ENCODE data around the gene TEX14.

TEX14 gene

DNA sequence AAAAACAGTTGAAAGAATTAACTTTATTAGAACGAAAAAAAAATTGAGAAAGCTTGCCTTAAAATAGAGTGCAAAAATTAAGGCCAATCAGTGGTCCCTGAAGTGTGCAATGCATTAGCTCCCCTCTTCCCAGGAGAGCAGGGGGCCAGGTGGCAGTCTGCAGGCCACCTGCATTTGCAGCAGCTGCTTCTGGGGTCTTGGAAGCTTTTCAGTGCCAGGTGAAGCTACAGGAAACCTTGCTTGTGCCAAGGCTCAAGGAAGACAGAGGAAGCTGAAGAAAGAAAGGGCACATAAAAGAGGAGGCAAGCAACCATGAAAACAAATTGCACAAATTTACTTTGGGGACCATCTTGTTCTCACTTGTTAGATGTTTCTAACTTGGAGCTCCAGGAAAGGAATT, 126.9 kb downstream of the TEX14 start:
- Histone ChIP-seq H3K23ac (ENCODE audit: low read length in 2 of 2) (no peak overlapping the region), H2BK12ac (ENCODE audit: low read length in 2 of 2) (no peak overlapping the region), H3K18ac (ENCODE audit: low read depth in 1 of 2, low read length in 2 of 2) (no peak overlapping the region), H3K9ac (ENCODE audit: low read length) (no peak overlapping the region), H3K36me3 (ENCODE audit: control insufficient read depth in 1 of 2, insufficient read depth in 2 of 2, low read depth in 1 of 2, low read length in 2 of 2) (no peaks in the 10 kb centered on the region), H2BK15ac (ENCODE audit: low read depth, poor library complexity, severe bottlenecking) (no peak overlapping the region), H3K27ac (ENCODE audit: low read length, poor library complexity, severe bottlenecking) (no peak overlapping the region), H3K4me1 (ENCODE audit: control insufficient read depth, insufficient read depth, low read depth, low read length) (no peaks in the 10 kb centered on the region), H2AFZ (ENCODE audit: low read depth, low read length) (no peak overlapping the region), H2BK120ac (ENCODE audit: low read depth, low read length) (no peak overlapping the region), H4K8ac (ENCODE audit: low read length) (no peak overlapping the region), H3K14ac (ENCODE audit: low read length in 2 of 2) (no peak overlapping the region), H3K4me3 (ENCODE audit: insufficient read depth in 1 of 2, low read depth in 1 of 2, low read length in 2 of 2) (no peak overlapping the region), H3K79me1 (replicated peaks; ENCODE audit: low read length, poor library complexity, severe bottlenecking) (no peaks in the 10 kb centered on the region), H2AK5ac (ENCODE audit: low read length, severe bottlenecking) (no peak overlapping the region), H3K4ac (ENCODE audit: low read depth in 1 of 2, low read length in 2 of 2) (no peak overlapping the region), H3K4me2 (ENCODE audit: low read length, poor library complexity, severe bottlenecking) (no peak overlapping the region), H3K27me3 (ENCODE audit: control insufficient read depth in 1 of 2, insufficient read depth in 1 of 2, low read length in 2 of 2) (peaks cover 31 to 43% of the 10 kb centered on the region in 2 experiments), H2BK5ac (ENCODE audit: low read depth, low read length, poor library complexity, severe bottlenecking) (no peak overlapping the region), H4K91ac (ENCODE audit: low read length) (no peak overlapping the region), H3K9me3 (ENCODE audit: control insufficient read depth, low read length) (no peaks in the 10 kb centered on the region)
- DNase-seq, result no peak
- WGBS, result 60% methylated on average over 1 of the region's 1 CpG

DNA sequence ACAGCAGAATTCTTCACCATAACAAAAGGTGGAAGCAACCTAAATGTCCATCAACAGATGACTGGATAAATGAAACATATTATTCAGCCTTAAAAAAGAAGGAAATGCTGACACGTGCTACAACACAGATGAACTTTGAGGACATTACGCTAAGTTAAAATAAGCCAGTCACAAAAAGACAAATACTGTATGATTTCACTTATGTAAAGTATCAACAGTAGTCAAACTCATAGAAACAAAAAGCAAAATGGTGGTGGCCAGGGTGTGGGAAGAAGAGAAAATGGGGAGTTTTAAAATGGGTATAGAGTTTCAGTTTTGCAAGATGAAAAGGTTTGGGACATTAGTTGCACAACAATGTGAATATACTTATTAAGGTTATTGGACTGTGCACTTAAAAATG, 127.6 kb downstream of the TEX14 start:
- Histone ChIP-seq H3K4me2 (ENCODE audit: low read length, poor library complexity, severe bottlenecking) (no peak overlapping the region), H3K18ac (ENCODE audit: low read depth in 1 of 2, low read length in 2 of 2) (no peak overlapping the region), H2BK120ac (ENCODE audit: low read depth, low read length) (no peak overlapping the region), H2BK12ac (ENCODE audit: low read length in 2 of 2) (no peak overlapping the region), H3K4me1 (ENCODE audit: control insufficient read depth, insufficient read depth, low read depth, low read length) (no peaks in the 10 kb centered on the region), H2BK5ac (ENCODE audit: low read depth, low read length, poor library complexity, severe bottlenecking) (no peak overlapping the region), H2BK15ac (ENCODE audit: low read depth, poor library complexity, severe bottlenecking) (no peak overlapping the region), H3K23ac (ENCODE audit: low read length in 2 of 2) (no peak overlapping the region), H2AK5ac (ENCODE audit: low read length, severe bottlenecking) (no peak overlapping the region), H3K14ac (ENCODE audit: low read length in 2 of 2) (no peak overlapping the region), H3K9me3 (ENCODE audit: control insufficient read depth, low read length) (no peaks in the 10 kb centered on the region), H4K8ac (ENCODE audit: low read length) (no peak overlapping the region), H3K9ac (ENCODE audit: low read length) (no peak overlapping the region), H3K4ac (ENCODE audit: low read depth in 1 of 2, low read length in 2 of 2) (no peak overlapping the region), H3K79me1 (replicated peaks; ENCODE audit: low read length, poor library complexity, severe bottlenecking) (no peaks in the 10 kb centered on the region), H3K36me3 (ENCODE audit: control insufficient read depth in 1 of 2, insufficient read depth in 2 of 2, low read depth in 1 of 2, low read length in 2 of 2) (no peaks in the 10 kb centered on the region), H3K27ac (ENCODE audit: low read length, poor library complexity, severe bottlenecking) (no peak overlapping the region), H3K4me3 (ENCODE audit: insufficient read depth in 1 of 2, low read depth in 1 of 2, low read length in 2 of 2) (no peak overlapping the region), H3K27me3 (ENCODE audit: control insufficient read depth in 1 of 2, insufficient read depth in 1 of 2, low read length in 2 of 2) (peaks cover 34 to 43% of the 10 kb centered on the region in 2 experiments), H2AFZ (ENCODE audit: low read depth, low read length) (no peak overlapping the region), H4K91ac (ENCODE audit: low read length) (no peak overlapping the region)
- no CpG with 5 or more reads among the region's 2 CpGs for WGBS
- DNase-seq, result no peak

DNA sequence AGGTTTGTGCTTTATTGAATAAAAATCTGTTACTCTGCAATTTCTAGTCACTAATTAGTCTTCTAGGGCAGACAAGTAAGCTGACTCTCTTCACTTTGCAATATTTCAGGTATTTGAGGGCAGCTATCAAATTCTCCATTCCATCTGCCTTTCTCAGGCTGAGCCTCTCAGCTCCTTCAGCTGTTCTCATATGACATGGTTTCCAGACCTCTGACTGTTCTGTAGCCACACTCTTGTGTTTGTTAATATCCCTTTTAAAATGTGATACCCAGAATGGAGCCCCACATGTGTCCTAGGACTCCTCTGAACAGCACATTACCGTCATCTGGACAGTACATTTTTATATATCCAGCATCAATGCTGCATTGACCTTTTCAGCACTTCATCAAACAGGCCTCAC, 131.3 kb downstream of the TEX14 start:
- no peak overlapping the region for H3K14ac ChIP-seq (ENCODE audit: low read length in 2 of 2)
- H2BK12ac ChIP-seq (ENCODE audit: low read length in 2 of 2), result no peak overlapping the region
- no peak overlapping the region for H3K23ac ChIP-seq (ENCODE audit: low read length in 2 of 2)
- no peak overlapping the region for H4K91ac ChIP-seq (ENCODE audit: low read length)
- peaks cover 16 to 23% of the 10 kb centered on the region in 2 experiments for H3K27me3 ChIP-seq (ENCODE audit: control insufficient read depth in 1 of 2, insufficient read depth in 1 of 2, low read length in 2 of 2)
- no peak for DNase-seq
- H3K36me3 ChIP-seq (ENCODE audit: control insufficient read depth in 1 of 2, insufficient read depth in 2 of 2, low read depth in 1 of 2, low read length in 2 of 2), result no peaks in the 10 kb centered on the region
- no peak overlapping the region for H2AK5ac ChIP-seq (ENCODE audit: low read length, severe bottlenecking)
- H3K4me1 ChIP-seq (ENCODE audit: control insufficient read depth, insufficient read depth, low read depth, low read length), result no peaks in the 10 kb centered on the region
- WGBS, result 45% methylated on average over 1 of the region's 1 CpG
- H3K27ac ChIP-seq (ENCODE audit: low read length, poor library complexity, severe bottlenecking), result no peak overlapping the region
- H3K9ac ChIP-seq (ENCODE audit: low read length), result no peak overlapping the region
- no peak overlapping the region for H2BK15ac ChIP-seq (ENCODE audit: low read depth, poor library complexity, severe bottlenecking)
- H3K79me1 ChIP-seq (replicated peaks; ENCODE audit: low read length, poor library complexity, severe bottlenecking), result no peaks in the 10 kb centered on the region
- no peak overlapping the region for H2BK5ac ChIP-seq (ENCODE audit: low read depth, low read length, poor library complexity, severe bottlenecking)
- no peak overlapping the region for H2AFZ ChIP-seq (ENCODE audit: low read depth, low read length)
- H4K8ac ChIP-seq (ENCODE audit: low read length), result no peak overlapping the region
- H3K4me2 ChIP-seq (ENCODE audit: low read length, poor library complexity, severe bottlenecking), result no peak overlapping the region
- no peaks in the 10 kb centered on the region for H3K9me3 ChIP-seq (ENCODE audit: control insufficient read depth, low read length)
- no peak overlapping the region for H3K4ac ChIP-seq (ENCODE audit: low read depth in 1 of 2, low read length in 2 of 2)
- no peak overlapping the region for H3K4me3 ChIP-seq (ENCODE audit: insufficient read depth in 1 of 2, low read depth in 1 of 2, low read length in 2 of 2)
- no peak overlapping the region for H2BK120ac ChIP-seq (ENCODE audit: low read depth, low read length)
- no peak overlapping the region for H3K18ac ChIP-seq (ENCODE audit: low read depth in 1 of 2, low read length in 2 of 2)

GRCh38 chr17:58557981-58558380, 133.9 kb downstream of the TEX14 start:
- Histone ChIP-seq H2AFZ (ENCODE audit: low read depth, low read length) (no peak overlapping the region), H2AK5ac (ENCODE audit: low read length, severe bottlenecking) (no peak overlapping the region), H2BK12ac (ENCODE audit: low read length in 2 of 2) (no peak overlapping the region), H3K14ac (ENCODE audit: low read length in 2 of 2) (no peak overlapping the region), H4K91ac (ENCODE audit: low read length) (no peak overlapping the region), H3K23ac (ENCODE audit: low read length in 2 of 2) (no peak overlapping the region), H3K36me3 (ENCODE audit: control insufficient read depth in 1 of 2, insufficient read depth in 2 of 2, low read depth in 1 of 2, low read length in 2 of 2) (no peaks in the 10 kb centered on the region), H4K8ac (ENCODE audit: low read length) (no peak overlapping the region), H2BK120ac (ENCODE audit: low read depth, low read length) (no peak overlapping the region), H3K18ac (ENCODE audit: low read depth in 1 of 2, low read length in 2 of 2) (no peak overlapping the region), H3K4me2 (ENCODE audit: low read length, poor library complexity, severe bottlenecking) (no peak overlapping the region), H3K4me1 (ENCODE audit: control insufficient read depth, insufficient read depth, low read depth, low read length) (no peaks in the 10 kb centered on the region), H3K9me3 (ENCODE audit: control insufficient read depth, low read length) (no peaks in the 10 kb centered on the region), H3K4me3 (ENCODE audit: insufficient read depth in 1 of 2, low read depth in 1 of 2, low read length in 2 of 2) (no peak overlapping the region), H3K79me1 (replicated peaks; ENCODE audit: low read length, poor library complexity, severe bottlenecking) (no peaks in the 10 kb centered on the region), H3K9ac (ENCODE audit: low read length) (no peak overlapping the region), H2BK5ac (ENCODE audit: low read depth, low read length, poor library complexity, severe bottlenecking) (no peak overlapping the region), H2BK15ac (ENCODE audit: low read depth, poor library complexity, severe bottlenecking) (no peak overlapping the region), H3K27me3 (ENCODE audit: control insufficient read depth in 1 of 2, insufficient read depth in 1 of 2, low read length in 2 of 2) (peaks cover 9 to 17% of the 10 kb centered on the region in 2 experiments), H3K4ac (ENCODE audit: low read depth in 1 of 2, low read length in 2 of 2) (no peak overlapping the region), H3K27ac (ENCODE audit: low read length, poor library complexity, severe bottlenecking) (no peak overlapping the region)
- no peak for DNase-seq
- 84% methylated on average over 3 of the region's 3 CpGs for WGBS
